HepG2 (cell line): ENCODE measurements around the gene ABHD17A. TPM values are rescaled to one million over a fixed set of nuclear protein-coding genes. Genes with fewer than 3 reads are reported as not detected.
A peak's percentile ranks its signal among the peaks of the same experiment; 100 is the strongest.

Experiments
- ARNTL ChIP-seq: sonication (generic); formaldehyde crosslinking; IDR thresholded peaks from 2 replicates; pipeline ENCODE4 v1.4.0; 2020; ENCODE audit warnings: mild to moderate bottlenecking, missing genetic modification reagents
- HMG20B ChIP-seq: conservative IDR thresholded peaks from 2 replicates; pipeline ENCODE4 v1.6.1; 2016; ENCODE audit warnings: missing genetic modification reagents, missing compliant biosample characterization
- IRX3 ChIP-seq: sonication (generic); formaldehyde crosslinking; IDR thresholded peaks from 2 replicates; pipeline ENCODE4 v1.8.1; 2023; ENCODE audit warnings: mild to moderate bottlenecking, low read depth, missing genetic modification reagents, borderline replicate concordance
- KLF6 ChIP-seq: IDR thresholded peaks from 2 replicates; pipeline ENCODE4 v1.8.0; 2016; ENCODE audit warnings: missing biosample characterization, missing genetic modification reagents
- NKX3-1 ChIP-seq: sonication (generic); formaldehyde crosslinking; IDR thresholded peaks from 2 replicates; pipeline ENCODE4 v1.5.0; 2020; ENCODE audit warnings: missing genetic modification reagents
- PPARG ChIP-seq: conservative IDR thresholded peaks from 2 replicates; pipeline ENCODE4 v1.6.1; 2016; ENCODE audit warnings: missing biosample characterization, missing genetic modification reagents
- SMAD3 ChIP-seq: sonication (generic); formaldehyde crosslinking; IDR thresholded peaks from 2 replicates; pipeline ENCODE4 v1.4.0; 2020; ENCODE audit warnings: missing genetic modification reagents
- SP2 ChIP-seq: sonication (generic); formaldehyde crosslinking; IDR thresholded peaks from 2 replicates; pipeline ENCODE4 v1.5.1; 2020; ENCODE audit warnings: mild to moderate bottlenecking, missing genetic modification reagents
- ZNF160 ChIP-seq: sonication (generic); formaldehyde crosslinking; IDR thresholded peaks from 2 replicates; pipeline ENCODE4 v1.8.0; 2022; ENCODE audit warnings: mild to moderate bottlenecking, inconsistent platforms, missing genetic modification reagents
- ZNF326 ChIP-seq: sonication (generic); formaldehyde crosslinking; IDR thresholded peaks from 2 replicates; pipeline ENCODE4 v1.4.0; 2020; ENCODE audit warnings: missing genetic modification reagents, borderline replicate concordance
- polyA plus RNA-seq, 8 experiments: library from polyadenylated mRNA; depleted of rRNA in 3 of 8; stranded (reverse) in 7 of 8; unstranded in 1 of 8; fragments of >200 nt; fragmentation: Illumina TruSeq in 4 of 8; extraction: Trizol in 4 of 8; gene quantifications; 2 replicates each; pipeline versions ENCODE4 v1.2.1 to v1.2.3, GENCODE V29; 2011 to 2016; ENCODE audit warnings: low read depth in 4 of 8, missing spikeins in 1 of 8, mixed read lengths in 1 of 8; ENCODE audit not compliant: insufficient read depth in 1 of 8
- total RNA-seq, 5 experiments: library from RNA; depleted of rRNA; stranded (reverse); fragments of >200 nt; fragmentation: Illumina TruSeq; extraction: Trizol; gene quantifications; 2 replicates each; pipeline ENCODE4 v1.2.3, GENCODE V29; 2016; ENCODE audit warnings: low read depth in 1 of 5
- TF ChIP-seq, protein P1 (sequence below): sonication (generic); formaldehyde crosslinking; IDR thresholded peaks from 2 replicates; pipeline ENCODE4 v1.4.0; 2020; ENCODE audit warnings: mild to moderate bottlenecking, low read depth, missing genetic modification reagents
- TF ChIP-seq, protein P2 (sequence below): sonication (generic); formaldehyde crosslinking; conservative IDR thresholded peaks from 2 replicates; pipeline ENCODE4 v1.5.0; 2020; ENCODE audit warnings: missing genetic modification reagents
- TF ChIP-seq, protein P3 (sequence below): sonication (generic); formaldehyde crosslinking; IDR thresholded peaks from 2 replicates; pipeline ENCODE4 v1.9.0; 2021; ENCODE audit warnings: missing genetic modification reagents, borderline replicate concordance
- TF ChIP-seq, protein P4 (sequence below): sonication (generic); formaldehyde crosslinking; IDR thresholded peaks from 2 replicates; pipeline ENCODE4 v1.8.0; 2022; ENCODE audit warnings: missing genetic modification reagents, mild to moderate bottlenecking, inconsistent platforms, borderline replicate concordance
- TF ChIP-seq, protein P5 (sequence below): sonication (generic); formaldehyde crosslinking; IDR thresholded peaks from 2 replicates; pipeline ENCODE4 v1.8.0; 2022; ENCODE audit warnings: mild to moderate bottlenecking, missing genetic modification reagents, borderline replicate concordance
- TF ChIP-seq, protein P6 (sequence below): sonication (generic); formaldehyde crosslinking; IDR thresholded peaks from 2 replicates; pipeline ENCODE4 v1.4.0; 2020; ENCODE audit warnings: missing genetic modification reagents

ABHD17A gene
- total and polyA plus RNA-seq, 2 of the 13 experiments (the other 11 are each of a cell fraction or from before 2014, with no cell fraction given): 27.7 to 40.8 TPM

DNA sequence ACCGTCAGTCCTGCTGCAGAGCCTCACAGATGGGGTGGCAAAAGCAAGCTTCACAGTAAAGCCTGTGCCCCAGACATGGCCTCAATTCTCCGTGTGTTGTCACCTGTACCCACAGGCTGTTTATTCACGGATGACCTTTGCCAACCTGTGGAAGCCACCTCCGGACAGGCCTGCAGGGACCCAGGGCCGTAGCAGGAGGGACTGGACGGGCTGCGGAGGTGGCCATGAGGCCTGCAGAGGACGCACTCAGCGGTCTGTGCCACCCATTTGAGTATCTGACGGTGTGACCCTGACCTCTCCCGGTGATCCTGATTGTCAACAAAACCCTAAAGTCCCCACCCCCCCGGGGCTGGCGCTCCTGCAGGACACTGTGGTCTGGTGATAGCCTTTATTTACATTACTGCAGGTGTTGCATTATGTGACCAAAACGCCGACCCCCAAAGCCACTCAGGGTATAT is 14.1 kb downstream of the ABHD17A start (continued):
- TF ChIP-seq, protein P1, sequence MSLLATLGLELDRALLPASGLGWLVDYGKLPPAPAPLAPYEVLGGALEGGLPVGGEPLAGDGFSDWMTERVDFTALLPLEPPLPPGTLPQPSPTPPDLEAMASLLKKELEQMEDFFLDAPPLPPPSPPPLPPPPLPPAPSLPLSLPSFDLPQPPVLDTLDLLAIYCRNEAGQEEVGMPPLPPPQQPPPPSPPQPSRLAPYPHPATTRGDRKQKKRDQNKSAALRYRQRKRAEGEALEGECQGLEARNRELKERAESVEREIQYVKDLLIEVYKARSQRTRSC (CRISPR knock-in tag): no peak
- TF ChIP-seq, protein P2, sequence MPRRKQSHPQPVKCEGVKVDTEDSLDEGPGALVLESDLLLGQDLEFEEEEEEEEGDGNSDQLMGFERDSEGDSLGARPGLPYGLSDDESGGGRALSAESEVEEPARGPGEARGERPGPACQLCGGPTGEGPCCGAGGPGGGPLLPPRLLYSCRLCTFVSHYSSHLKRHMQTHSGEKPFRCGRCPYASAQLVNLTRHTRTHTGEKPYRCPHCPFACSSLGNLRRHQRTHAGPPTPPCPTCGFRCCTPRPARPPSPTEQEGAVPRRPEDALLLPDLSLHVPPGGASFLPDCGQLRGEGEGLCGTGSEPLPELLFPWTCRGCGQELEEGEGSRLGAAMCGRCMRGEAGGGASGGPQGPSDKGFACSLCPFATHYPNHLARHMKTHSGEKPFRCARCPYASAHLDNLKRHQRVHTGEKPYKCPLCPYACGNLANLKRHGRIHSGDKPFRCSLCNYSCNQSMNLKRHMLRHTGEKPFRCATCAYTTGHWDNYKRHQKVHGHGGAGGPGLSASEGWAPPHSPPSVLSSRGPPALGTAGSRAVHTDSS (CRISPR knock-in tag): no peak
- TF ChIP-seq IRX3 (no peak), KLF6 (no peak), ZNF326 (CRISPR knock-in tag) (no peak), SMAD3 (CRISPR knock-in tag) (no peak; the same call in 1 of the 2 replicates), HMG20B (no peak; the same call in 1 of the 2 replicates), SP2 (0 out of 2 replicates have a peak, but pooled peaks have one; percentile 26), ZNF160 (CRISPR knock-in tag) (no peak), ARNTL (CRISPR knock-in tag) (peak; percentile 76; the same call in 1 of the 2 replicates), PPARG (CRISPR knock-in tag) (peak; percentile 47; the same call in 1 of the 2 replicates), NKX3-1 (CRISPR knock-in tag) (no peak)
- TF ChIP-seq, protein P3, sequence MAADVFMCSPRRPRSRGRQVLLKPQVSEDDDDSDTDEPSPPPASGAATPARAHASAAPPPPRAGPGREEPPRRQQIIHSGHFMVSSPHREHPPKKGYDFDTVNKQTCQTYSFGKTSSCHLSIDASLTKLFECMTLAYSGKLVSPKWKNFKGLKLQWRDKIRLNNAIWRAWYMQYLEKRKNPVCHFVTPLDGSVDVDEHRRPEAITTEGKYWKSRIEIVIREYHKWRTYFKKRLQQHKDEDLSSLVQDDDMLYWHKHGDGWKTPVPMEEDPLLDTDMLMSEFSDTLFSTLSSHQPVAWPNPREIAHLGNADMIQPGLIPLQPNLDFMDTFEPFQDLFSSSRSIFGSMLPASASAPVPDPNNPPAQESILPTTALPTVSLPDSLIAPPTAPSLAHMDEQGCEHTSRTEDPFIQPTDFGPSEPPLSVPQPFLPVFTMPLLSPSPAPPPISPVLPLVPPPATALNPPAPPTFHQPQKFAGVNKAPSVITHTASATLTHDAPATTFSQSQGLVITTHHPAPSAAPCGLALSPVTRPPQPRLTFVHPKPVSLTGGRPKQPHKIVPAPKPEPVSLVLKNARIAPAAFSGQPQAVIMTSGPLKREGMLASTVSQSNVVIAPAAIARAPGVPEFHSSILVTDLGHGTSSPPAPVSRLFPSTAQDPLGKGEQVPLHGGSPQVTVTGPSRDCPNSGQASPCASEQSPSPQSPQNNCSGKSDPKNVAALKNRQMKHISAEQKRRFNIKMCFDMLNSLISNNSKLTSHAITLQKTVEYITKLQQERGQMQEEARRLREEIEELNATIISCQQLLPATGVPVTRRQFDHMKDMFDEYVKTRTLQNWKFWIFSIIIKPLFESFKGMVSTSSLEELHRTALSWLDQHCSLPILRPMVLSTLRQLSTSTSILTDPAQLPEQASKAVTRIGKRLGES: no peak; the same call in 1 of the 2 replicates
- TF ChIP-seq, protein P4, sequence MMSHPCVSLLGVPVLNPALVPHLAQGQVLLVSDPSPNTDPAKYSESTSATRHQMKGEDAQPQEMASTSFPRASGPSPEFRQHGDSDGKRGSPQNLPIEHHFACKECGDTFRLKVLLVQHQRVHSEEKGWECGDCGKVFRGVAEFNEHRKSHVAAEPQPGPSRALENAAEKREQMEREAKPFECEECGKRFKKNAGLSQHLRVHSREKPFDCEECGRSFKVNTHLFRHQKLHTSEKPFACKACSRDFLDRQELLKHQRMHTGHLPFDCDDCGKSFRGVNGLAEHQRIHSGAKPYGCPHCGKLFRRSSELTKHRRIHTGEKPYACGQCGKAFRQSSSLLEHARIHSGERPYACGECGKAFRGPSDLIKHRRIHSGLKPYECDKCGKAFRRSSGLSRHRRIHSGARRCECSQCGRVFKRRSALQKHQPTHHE: no peak
- TF ChIP-seq, protein P5, sequence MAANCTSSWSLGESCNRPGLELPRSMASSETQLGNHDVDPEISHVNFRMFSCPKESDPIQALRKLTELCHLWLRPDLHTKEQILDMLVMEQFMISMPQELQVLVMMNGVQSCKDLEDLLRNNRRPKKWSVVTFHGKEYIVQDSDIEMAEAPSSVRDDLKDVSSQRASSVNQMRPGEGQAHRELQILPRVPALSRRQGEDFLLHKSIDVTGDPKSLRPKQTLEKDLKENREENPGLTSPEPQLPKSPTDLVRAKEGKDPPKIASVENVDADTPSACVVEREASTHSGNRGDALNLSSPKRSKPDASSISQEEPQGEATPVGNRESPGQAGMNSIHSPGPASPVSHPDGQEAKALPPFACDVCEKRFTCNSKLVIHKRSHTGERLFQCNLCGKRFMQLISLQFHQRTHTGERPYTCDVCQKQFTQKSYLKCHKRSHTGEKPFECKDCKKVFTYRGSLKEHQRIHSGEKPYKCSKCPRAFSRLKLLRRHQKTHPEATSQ: no peak
- TF ChIP-seq, protein P6, sequence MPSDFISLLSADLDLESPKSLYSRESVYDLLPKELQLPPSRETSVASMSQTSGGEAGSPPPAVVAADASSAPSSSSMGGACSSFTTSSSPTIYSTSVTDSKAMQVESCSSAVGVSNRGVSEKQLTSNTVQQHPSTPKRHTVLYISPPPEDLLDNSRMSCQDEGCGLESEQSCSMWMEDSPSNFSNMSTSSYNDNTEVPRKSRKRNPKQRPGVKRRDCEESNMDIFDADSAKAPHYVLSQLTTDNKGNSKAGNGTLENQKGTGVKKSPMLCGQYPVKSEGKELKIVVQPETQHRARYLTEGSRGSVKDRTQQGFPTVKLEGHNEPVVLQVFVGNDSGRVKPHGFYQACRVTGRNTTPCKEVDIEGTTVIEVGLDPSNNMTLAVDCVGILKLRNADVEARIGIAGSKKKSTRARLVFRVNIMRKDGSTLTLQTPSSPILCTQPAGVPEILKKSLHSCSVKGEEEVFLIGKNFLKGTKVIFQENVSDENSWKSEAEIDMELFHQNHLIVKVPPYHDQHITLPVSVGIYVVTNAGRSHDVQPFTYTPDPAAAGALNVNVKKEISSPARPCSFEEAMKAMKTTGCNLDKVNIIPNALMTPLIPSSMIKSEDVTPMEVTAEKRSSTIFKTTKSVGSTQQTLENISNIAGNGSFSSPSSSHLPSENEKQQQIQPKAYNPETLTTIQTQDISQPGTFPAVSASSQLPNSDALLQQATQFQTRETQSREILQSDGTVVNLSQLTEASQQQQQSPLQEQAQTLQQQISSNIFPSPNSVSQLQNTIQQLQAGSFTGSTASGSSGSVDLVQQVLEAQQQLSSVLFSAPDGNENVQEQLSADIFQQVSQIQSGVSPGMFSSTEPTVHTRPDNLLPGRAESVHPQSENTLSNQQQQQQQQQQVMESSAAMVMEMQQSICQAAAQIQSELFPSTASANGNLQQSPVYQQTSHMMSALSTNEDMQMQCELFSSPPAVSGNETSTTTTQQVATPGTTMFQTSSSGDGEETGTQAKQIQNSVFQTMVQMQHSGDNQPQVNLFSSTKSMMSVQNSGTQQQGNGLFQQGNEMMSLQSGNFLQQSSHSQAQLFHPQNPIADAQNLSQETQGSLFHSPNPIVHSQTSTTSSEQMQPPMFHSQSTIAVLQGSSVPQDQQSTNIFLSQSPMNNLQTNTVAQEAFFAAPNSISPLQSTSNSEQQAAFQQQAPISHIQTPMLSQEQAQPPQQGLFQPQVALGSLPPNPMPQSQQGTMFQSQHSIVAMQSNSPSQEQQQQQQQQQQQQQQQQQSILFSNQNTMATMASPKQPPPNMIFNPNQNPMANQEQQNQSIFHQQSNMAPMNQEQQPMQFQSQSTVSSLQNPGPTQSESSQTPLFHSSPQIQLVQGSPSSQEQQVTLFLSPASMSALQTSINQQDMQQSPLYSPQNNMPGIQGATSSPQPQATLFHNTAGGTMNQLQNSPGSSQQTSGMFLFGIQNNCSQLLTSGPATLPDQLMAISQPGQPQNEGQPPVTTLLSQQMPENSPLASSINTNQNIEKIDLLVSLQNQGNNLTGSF (CRISPR knock-in tag): no peak
